Activated CD8-positive, alpha-beta memory T cell treated with anti-CD3 and anti-CD28 coated beads, Interleukin-2, amount 50 U/mL, for 1 hour (primary cell): Measurements from ENCODE around the gene CKAP2L.
A peak's percentile ranks its signal among the peaks of the same experiment; 100 is the strongest.
"Not testable (repeated sequence)": the region's sequence is repeated elsewhere in the genome, so short reads cannot be mapped to it uniquely, and the experiment has no call there.

Source experiments
- DNase-seq: peaks from one replicate; pipeline ENCODE4 v3.0.0-alpha.2; 2020; ENCODE audit errors: extremely low read depth

The CKAP2L gene

DNA sequence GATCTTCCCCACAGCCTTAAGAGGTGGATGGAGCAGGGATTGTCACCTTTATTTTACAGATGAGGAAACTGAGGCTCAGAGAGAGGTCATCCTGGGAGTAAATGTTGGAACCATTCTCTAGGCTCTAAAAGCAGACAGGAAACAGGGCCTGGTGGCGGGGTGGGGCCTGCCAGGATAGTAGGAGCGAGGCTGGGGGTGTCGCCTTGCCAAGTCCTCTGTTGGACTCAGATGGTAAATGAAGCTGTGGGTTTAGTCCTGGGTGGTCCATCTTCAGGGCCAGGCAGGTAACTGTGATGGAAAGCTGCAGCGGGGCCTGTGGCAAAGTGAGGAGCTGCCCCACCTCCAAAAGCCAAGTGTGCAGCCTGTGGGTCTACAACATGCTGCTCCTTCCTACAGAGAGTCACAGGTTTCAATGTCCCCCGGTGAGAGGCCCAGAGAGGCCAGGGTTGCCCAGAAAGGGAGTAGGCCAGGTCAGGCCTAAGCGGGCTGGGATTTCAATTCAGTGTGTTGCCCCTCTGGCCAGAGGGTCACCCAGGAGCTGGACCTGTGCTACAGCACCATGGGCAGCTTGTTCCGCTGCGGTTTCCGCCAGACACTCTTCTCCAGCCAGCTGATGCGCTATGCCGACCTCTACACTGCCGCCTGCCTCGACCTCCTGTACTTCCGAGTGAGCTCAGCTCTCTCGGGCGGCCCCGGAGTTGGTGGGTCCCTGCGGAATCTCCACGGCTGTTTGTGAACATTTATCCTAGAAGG is 37.0 kb downstream of the CKAP2L start:
- no peak for DNase-seq

GRCh38 chr2:112726487-112727190 is 37.8 kb downstream of the CKAP2L start:
- peak; percentile 60 for DNase-seq

DNA sequence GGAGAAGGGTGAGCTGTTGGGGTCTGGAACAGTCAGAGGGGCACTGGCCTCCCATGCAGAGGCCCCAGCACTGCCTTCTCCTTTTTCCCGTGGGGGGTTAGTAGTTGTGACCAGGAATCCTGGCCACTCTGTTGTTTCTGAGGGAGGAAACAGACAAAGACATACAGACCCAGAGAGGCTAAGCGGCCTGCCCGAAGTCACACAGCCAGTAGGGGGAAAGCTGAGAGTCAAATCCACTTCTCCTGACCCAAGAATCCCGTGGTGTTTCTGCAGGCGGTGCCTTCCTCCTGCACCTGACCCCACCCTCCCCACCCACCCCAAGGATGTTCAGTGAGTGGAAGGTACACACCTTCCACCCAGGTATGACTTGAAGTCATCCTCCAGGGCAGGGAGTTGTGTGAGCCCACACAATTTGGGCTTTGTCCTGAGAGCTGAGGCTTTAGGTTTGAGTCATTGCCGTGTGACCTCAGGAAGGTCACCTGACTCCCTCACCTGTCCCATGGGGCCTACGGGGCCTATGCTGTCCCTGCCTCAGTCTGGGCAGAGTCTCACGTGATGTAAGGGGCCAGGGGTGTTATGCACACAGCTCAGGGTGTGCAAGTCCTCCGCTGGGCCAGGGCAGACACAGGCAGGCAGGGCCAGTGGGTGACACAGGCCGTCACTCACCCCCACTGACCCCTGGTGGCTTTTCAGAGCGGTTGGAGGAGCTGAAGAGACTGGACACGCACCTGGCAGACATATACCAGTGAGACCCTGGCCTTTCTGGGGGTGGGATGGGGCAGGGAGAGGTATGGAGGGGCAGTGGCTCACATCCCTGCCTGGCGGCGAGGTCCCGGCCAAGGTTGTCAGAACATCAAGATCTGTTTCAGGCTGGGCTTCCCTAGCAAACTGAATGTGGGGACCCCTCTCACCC is 38.6 kb downstream of the CKAP2L start:
- DNase-seq = no peak

- no peak for DNase-seq
These were observed 39.6 kb downstream of the CKAP2L start for GRCh38 chr2:112724591-112725525.

DNA sequence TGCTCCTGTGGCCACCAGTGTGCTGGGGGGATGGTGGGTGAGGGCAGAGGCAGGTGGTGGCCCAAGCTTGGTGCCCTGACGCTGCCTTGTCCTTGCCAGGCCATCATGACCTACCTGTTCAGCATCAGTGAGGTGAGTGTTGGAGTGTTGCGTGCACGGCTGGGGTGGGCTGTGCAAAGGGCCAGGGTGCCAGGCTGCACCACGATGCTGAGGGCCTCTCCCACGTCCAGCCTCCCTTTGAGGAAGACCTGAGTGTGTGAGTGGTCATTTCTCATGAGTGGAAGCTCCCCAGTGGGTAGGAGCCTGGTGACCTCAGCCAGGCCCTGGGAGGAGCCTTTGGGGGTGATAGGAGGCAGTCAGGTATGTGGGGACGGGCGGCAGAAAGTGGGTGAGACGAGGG is 40.4 kb downstream of the CKAP2L start:
- no peak for DNase-seq

DNA sequence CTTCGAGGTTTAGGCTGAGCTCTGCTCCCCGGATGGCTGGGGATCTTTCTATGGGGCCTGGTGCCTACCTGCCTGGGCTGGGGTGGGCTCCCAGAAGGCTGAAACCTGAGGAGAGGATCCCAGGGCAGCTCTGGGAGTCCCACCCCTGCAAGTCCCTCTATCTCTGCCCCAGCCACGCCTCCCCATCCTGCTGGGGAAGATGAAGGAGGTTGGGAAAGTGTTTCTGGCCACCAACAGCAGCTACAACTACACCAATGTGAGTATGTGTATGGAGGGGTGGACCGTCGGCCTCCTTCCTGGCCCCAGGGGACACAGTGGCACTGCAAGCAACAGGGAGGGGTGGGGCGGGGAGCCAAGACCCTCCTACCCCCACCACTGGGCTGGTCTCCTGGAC is 40.9 kb downstream of the CKAP2L start:
- no peak for DNase-seq

DNA sequence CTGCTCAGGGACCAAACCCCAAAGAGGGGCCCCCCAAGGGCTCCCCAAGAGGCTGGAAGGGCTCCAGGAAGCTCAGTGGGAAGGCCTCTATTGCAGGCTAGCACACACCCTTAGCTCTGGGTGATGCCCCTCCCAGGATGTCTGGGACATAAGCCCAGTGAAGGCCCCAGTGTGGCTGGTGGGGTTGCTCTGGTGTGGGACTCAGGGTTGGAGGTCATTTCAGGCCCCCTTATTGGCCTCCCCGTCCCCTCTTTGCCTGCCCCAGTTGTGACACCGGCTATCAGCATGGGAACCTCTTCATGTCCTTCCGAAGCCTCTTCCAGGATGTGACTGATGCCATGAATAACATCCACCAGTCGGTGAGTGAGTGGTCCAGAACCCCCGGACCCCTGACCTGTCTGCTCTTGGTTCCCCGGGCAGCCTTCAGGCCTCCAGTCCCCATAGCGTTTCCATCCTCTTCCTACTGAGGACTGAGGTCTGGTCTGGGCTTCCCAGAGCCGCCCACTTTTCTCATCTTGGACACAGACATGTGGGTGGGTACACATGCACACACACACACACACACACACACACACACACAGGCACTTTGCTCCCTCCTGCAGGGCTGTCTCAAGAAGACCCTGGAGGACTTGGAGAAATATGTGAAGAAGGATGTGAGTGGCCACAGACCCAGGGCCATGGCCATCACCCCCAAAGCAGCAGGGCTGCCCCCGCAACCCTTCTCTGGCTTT is 41.4 kb downstream of the CKAP2L start:
- DNase-seq = no peak

GRCh38 chr2:112721819-112722522 is 42.4 kb downstream of the CKAP2L start:
- DNase-seq = no peak

DNA sequence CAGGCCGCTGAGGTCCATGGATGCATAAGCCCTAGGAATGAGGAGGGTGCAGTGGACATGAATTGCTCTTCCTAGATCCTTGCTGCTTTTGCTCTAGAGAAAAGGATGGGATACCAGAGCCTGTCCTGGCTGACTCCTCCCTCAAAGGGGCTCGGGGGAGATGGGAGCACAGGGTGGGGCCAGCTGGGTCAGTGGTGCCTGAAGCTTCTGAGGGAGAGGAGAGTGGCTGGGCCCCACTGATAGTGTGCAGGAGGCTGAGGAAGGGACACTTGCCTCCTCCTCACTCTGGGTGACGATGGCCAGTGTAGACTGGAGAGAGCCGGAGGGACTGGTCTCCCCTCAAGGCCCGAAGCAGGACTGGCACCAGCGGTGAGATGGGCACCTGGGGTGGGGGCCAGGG is 43.6 kb downstream of the CKAP2L start, which contains the start of gene NT5DC4:
TSS of gene NT5DC4 (plus strand) at position 236 of the 400 bp plus-strand sequence. CDS start at position 296, 60 bp downstream.
- no peak for DNase-seq

DNA sequence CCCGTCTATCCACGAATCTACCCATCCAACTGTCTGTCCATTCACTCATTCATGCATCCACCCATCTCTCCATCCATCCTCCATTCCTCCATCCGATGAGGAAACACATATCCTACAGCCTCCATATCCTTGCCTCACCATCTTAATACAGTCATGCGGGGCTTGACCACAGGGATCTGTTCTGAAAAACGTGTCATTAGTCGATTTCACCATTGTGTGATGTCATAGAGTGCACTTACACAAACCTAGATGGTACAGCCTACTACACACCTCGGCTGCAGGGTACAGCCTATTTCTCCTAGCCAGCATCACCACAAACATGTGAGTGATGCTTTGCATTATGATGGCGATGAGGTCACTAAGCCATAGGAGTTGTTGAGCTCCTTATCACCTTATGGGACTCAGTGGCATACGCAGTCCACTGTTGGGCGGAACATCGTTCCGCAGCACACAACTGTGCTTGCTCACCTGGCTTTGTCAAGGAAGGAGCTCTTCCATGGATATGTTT is 45.5 kb downstream of the CKAP2L start:
- no peak for DNase-seq

- not testable (repeated sequence) for DNase-seq
These were observed 47.5 kb downstream of the CKAP2L start for GRCh38 chr2:112716826-112717352.

GRCh38 chr2:112716094-112716493 is 48.3 kb downstream of the CKAP2L start:
- DNase-seq = not testable (repeated sequence)

DNA sequence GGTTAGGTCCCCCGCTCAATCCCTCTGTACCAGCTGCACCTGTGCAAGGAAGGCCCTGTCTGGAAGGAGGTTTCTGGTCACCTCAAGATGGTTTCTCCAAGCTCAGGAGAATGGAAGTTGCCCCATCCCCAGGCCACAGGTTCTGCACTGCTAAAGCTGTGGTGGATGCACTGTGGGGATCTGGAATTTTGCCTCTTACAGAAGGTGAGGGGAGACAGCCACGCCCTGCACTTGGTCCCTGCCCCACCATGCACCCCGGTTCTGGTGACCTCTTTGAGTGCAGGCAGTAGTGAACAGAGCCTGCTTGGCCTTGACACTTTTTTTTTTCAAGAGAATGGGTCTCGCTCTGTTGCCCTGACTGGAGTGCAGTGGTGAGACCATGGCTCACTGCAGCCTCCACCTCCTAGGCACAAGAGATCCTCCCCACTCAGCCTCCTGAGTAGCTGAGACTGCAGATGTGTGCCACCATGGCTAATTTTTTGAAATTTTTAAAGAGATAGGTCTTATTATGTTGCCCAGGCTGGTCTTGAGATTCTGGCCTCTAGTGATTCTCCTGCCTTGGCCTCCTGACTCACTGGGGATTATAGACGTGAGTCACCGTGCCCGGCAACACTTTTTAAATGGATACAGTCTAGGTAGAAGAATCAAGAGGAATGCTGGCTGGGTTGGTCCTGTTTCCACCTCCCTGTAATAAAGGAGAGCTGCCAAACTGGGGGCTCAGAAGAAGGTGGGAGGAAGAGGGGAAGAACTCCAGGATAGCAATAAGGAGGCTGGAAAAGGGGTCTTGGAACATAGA is 49.4 kb downstream of the CKAP2L start:
- DNase-seq = no peak

- no peak for DNase-seq
These were observed 50.1 kb downstream of the CKAP2L start for GRCh38 chr2:112714331-112714730.

- no peak for DNase-seq
These were observed 50.5 kb downstream of the CKAP2L start for GRCh38 chr2:112713926-112714325.

GRCh38 chr2:112713585-112713925 is 50.9 kb downstream of the CKAP2L start:
- DNase-seq = no peak

- DNase-seq = no peak
These were observed 51.4 kb downstream of the CKAP2L start for GRCh38 chr2:112712903-112713584.

DNA sequence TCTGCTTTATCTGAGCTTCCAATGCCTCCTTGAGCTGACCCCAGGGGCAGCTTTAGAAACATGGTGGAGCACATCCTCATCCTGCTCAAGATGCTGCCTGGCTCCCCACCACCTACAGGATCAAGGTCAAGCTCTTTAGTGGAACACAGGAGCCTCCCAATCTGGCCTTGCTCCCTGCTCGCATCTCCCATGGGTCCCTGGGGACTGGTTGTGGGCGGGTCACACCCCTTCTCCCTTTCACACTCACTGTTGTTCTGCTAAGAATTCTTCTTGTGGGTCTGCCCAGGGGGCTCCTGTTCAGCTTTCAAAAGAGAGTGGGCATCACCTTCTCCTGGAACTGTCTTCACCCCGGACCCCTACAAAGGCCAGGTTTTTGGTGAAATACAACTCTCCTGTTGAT is 51.9 kb downstream of the CKAP2L start:
- no peak for DNase-seq
